ENCODE measurements around the gene SNAP25.

- TF ChIP-seq ZNF274 (IDR thresholded peaks at IDR 0.05; ENCODE audit: low read depth, low read length) (no peak), YY1 (IDR thresholded peaks at IDR 0.05; ENCODE audit: insufficient read depth, insufficient read length) (no peak), SUZ12 (IDR thresholded peaks at IDR 0.05; ENCODE audit: extremely low read depth, insufficient read depth, insufficient read length) (no peak)
Measured at GRCh38 chr20:10268636-10269035, 50.0 kb downstream of the SNAP25 start.
